ENCODE data around the gene VPS26B. TPM values are rescaled to one million over a fixed set of nuclear protein-coding genes. Genes with fewer than 3 reads are reported as not detected.

Gene VPS26B
- total RNA-seq, 1 experiment from 2014 or later, result 69.4 TPM

GRCh38 chr11:134266440-134266839 lies 42.0 kb downstream of the VPS26B start:
- intact Hi-C loops (cut with micrococcal nuclease; ENCODE audit: unreplicated experiment) (no loop called here), in situ Hi-C loops (cut with HindIII; ENCODE audit: low pct_unique_long_range_greater_than_20kb, low sequenced_read_pairs) (no loop called here)
- ChIA-PET CTCF (no interaction called here), POLR2A (interaction anchor here (0.6 kb wide), 1 partner anchor 136 kb away, joined by 3 read pairs; no protein-coding TSS in a partner anchor)
- DNase-seq (ENCODE audit: low read depth, low spot score), result no peak
- TF ChIP-seq TCF7L2 (IDR thresholded peaks at IDR 0.05; ENCODE audit: low read depth, low read length) (no peak), REST (IDR thresholded peaks at IDR 0.05; ENCODE audit: insufficient read depth in 1 of 2, low read depth in 2 of 2, low read length in 1 of 2) (no peak), CTCF (IDR thresholded peaks at IDR 0.05) (no peak), SIN3A (IDR thresholded peaks at IDR 0.05; ENCODE audit: borderline replicate concordance, insufficient read depth, low read depth, low read length) (no peak), POLR2AphosphoS5 (IDR thresholded peaks at IDR 0.05; ENCODE audit: low read depth, low read length) (no peak)
- Histone ChIP-seq H3K27me3 (ENCODE audit: control insufficient read depth, insufficient read depth, low read length) (0 out of 2 replicates have a peak, but pooled peaks cover 4% of the 10 kb centered on the region), H3K9me3 (ENCODE audit: control insufficient read depth, insufficient read depth, low read depth, low read length) (no peaks in the 10 kb centered on the region), H3K27ac (ENCODE audit: low read length) (no peak overlapping the region), H3K4me1 (ENCODE audit: control insufficient read depth, insufficient read depth, low read length) (no peaks in the 10 kb centered on the region), H3K36me3 (ENCODE audit: control insufficient read depth, insufficient read depth, low read length) (no peaks in the 10 kb centered on the region; the same call in 1 of the 2 replicates), H3K4me3 (ENCODE audit: low read depth in 2 of 2, low read length in 2 of 2) (no peak overlapping the region)
- no peak for ATAC-seq
- no TSS peak for BruUV-seq (replicated peaks)

- H3K27me3 ChIP-seq (ENCODE audit: control insufficient read depth, insufficient read depth, low read length), result 0 out of 2 replicates have a peak, but pooled peaks cover 4% of the 10 kb centered on the region
- H3K4me3 ChIP-seq (ENCODE audit: low read depth in 2 of 2, low read length in 2 of 2), result no peak overlapping the region
- TF ChIP-seq POLR2AphosphoS5 (IDR thresholded peaks at IDR 0.05; ENCODE audit: low read depth, low read length) (no peak), SIN3A (IDR thresholded peaks at IDR 0.05; ENCODE audit: borderline replicate concordance, insufficient read depth, low read depth, low read length) (no peak)
- intact Hi-C loops (cut with micrococcal nuclease; ENCODE audit: unreplicated experiment), result no loop called here
- ATAC-seq (no peak), DNase-seq (ENCODE audit: low read depth, low spot score) (no peak)
- H3K27ac ChIP-seq (ENCODE audit: low read length), result no peak overlapping the region
- no peaks in the 10 kb centered on the region; the same call in 1 of the 2 replicates for H3K36me3 ChIP-seq (ENCODE audit: control insufficient read depth, insufficient read depth, low read length)
- H3K4me1 ChIP-seq (ENCODE audit: control insufficient read depth, insufficient read depth, low read length), result no peaks in the 10 kb centered on the region
- H3K9me3 ChIP-seq (ENCODE audit: control insufficient read depth, insufficient read depth, low read depth, low read length), result no peaks in the 10 kb centered on the region
- in situ Hi-C loops (cut with HindIII; ENCODE audit: low pct_unique_long_range_greater_than_20kb, low sequenced_read_pairs), result no loop called here
- POLR2A ChIA-PET, result interaction anchor here (0.6 kb wide), 1 partner anchor 137 kb away, joined by 3 read pairs; no protein-coding TSS in a partner anchor
- CTCF ChIA-PET, result no interaction called here
- no TSS peak for BruUV-seq (replicated peaks)
These were observed 42.4 kb downstream of the VPS26B start for GRCh38 chr11:134266841-134267251.

- ChIA-PET POLR2A (no interaction called here), CTCF (no interaction called here)
- Histone ChIP-seq H3K4me1 (ENCODE audit: control insufficient read depth, insufficient read depth, low read length) (no peaks in the 10 kb centered on the region), H3K4me3 (ENCODE audit: low read depth in 2 of 2, low read length in 2 of 2) (no peak overlapping the region), H3K9me3 (ENCODE audit: control insufficient read depth, insufficient read depth, low read depth, low read length) (no peaks in the 10 kb centered on the region), H3K36me3 (ENCODE audit: control insufficient read depth, insufficient read depth, low read length) (no peaks in the 10 kb centered on the region; the same call in 1 of the 2 replicates), H3K27ac (ENCODE audit: low read length) (no peak overlapping the region), H3K27me3 (ENCODE audit: control insufficient read depth, insufficient read depth, low read length) (0 out of 2 replicates have a peak, but pooled peaks cover 4% of the 10 kb centered on the region)
- no peak for ATAC-seq
- no peak for DNase-seq (ENCODE audit: low read depth, low spot score)
- intact Hi-C loops (cut with micrococcal nuclease; ENCODE audit: unreplicated experiment), result no loop called here
- TF ChIP-seq REST (IDR thresholded peaks at IDR 0.05; ENCODE audit: insufficient read depth in 1 of 2, low read depth in 2 of 2, low read length in 1 of 2) (no peak), SIN3A (IDR thresholded peaks at IDR 0.05; ENCODE audit: borderline replicate concordance, insufficient read depth, low read depth, low read length) (no peak), CTCF (IDR thresholded peaks at IDR 0.05) (no peak), TCF7L2 (IDR thresholded peaks at IDR 0.05; ENCODE audit: low read depth, low read length) (no peak), POLR2AphosphoS5 (IDR thresholded peaks at IDR 0.05; ENCODE audit: low read depth, low read length) (no peak)
- BruUV-seq (replicated peaks), result no TSS peak
- in situ Hi-C loops (cut with HindIII; ENCODE audit: low pct_unique_long_range_greater_than_20kb, low sequenced_read_pairs), result no loop called here
These were observed 43.0 kb downstream of the VPS26B start for GRCh38 chr11:134267461-134267860.

Measured in Panc1 (cell line).